Mesenchymal stem cell (in vitro differentiated cells and primary cell): ENCODE results near the gene CAPZA2.
"Not testable (repeated sequence)": the region's sequence is repeated elsewhere in the genome, so short reads cannot be mapped to it uniquely, and the experiment has no call there.

Source experiments
- DNase-seq: peaks from one replicate; pipeline ENCODE4 v3.0.0-alpha.2; 2013
- H2AFZ ChIP-seq: one replicate; pipeline ENCODE4 v1.6.1; 2013; ENCODE audit warnings: low read depth, mild to moderate bottlenecking, control low read depth, inconsistent platforms, low read length, moderate library complexity
- H2AK5ac ChIP-seq: 2 replicates; pipeline ENCODE4 v1.6.1; 2013; ENCODE audit warnings: low read length, moderate library complexity, mild to moderate bottlenecking, inconsistent platforms; ENCODE audit not compliant: severe bottlenecking
- H2BK120ac ChIP-seq: one replicate; pipeline ENCODE4 v1.6.1; 2013; ENCODE audit warnings: low read depth, mild to moderate bottlenecking, inconsistent platforms, low read length, moderate library complexity
- H2BK12ac ChIP-seq, 2 experiments: one replicate each; pipeline ENCODE4 v1.6.1; 2013; ENCODE audit warnings: inconsistent platforms in 2 of 2, low read length in 2 of 2, mild to moderate bottlenecking in 2 of 2, moderate library complexity in 2 of 2, control low read depth in 1 of 2
- H2BK15ac ChIP-seq: one replicate; pipeline ENCODE4 v1.6.1; 2013; ENCODE audit warnings: mild to moderate bottlenecking, low read depth, inconsistent platforms; ENCODE audit not compliant: poor library complexity, severe bottlenecking
- H2BK5ac ChIP-seq: 2 replicates; pipeline ENCODE4 v1.6.1; 2013; ENCODE audit warnings: low read depth, mild to moderate bottlenecking, low read length, control low read depth, inconsistent platforms; ENCODE audit not compliant: poor library complexity, severe bottlenecking
- H3K14ac ChIP-seq, 2 experiments: one replicate each; pipeline ENCODE4 v1.6.1; 2013; ENCODE audit warnings: inconsistent platforms in 2 of 2, low read length in 2 of 2, control low read depth in 1 of 2, mild to moderate bottlenecking in 1 of 2, moderate library complexity in 1 of 2
- H3K18ac ChIP-seq, 2 experiments: one replicate each; pipeline ENCODE4 v1.6.1; 2013; ENCODE audit warnings: inconsistent platforms in 2 of 2, low read length in 2 of 2, control low read depth in 1 of 2, low read depth in 1 of 2, mild to moderate bottlenecking in 1 of 2
- H3K23ac ChIP-seq, 2 experiments: one replicate each; pipeline ENCODE4 v1.6.1; 2013; ENCODE audit warnings: inconsistent platforms in 2 of 2, low read length in 2 of 2, mild to moderate bottlenecking in 2 of 2, moderate library complexity in 2 of 2, control low read depth in 1 of 2
- H3K27ac ChIP-seq: 2 replicates; pipeline ENCODE4 v1.5.1; 2013; ENCODE audit warnings: mild to moderate bottlenecking, moderate library complexity, low read length, control low read depth, inconsistent platforms; ENCODE audit not compliant: poor library complexity, severe bottlenecking
- H3K27me3 ChIP-seq, 2 experiments: 2 replicates each; pipeline versions ENCODE4 v1.6.1 to v1.7.0; 2013; ENCODE audit warnings: low read length in 2 of 2, mild to moderate bottlenecking in 2 of 2, moderate library complexity in 2 of 2, control low read depth in 1 of 2, inconsistent platforms in 1 of 2; ENCODE audit not compliant: control insufficient read depth in 1 of 2, insufficient read depth in 1 of 2
- H3K36me3 ChIP-seq, 2 experiments: 2 replicates each; pipeline versions ENCODE4 v1.6.1 to v1.7.0; 2013; ENCODE audit warnings: low read length in 2 of 2, control low read depth in 1 of 2, inconsistent platforms in 1 of 2, low read depth in 1 of 2, mild to moderate bottlenecking in 1 of 2; ENCODE audit not compliant: insufficient read depth in 2 of 2, control insufficient read depth in 1 of 2
- H3K4ac ChIP-seq, 2 experiments: one replicate each; pipeline ENCODE4 v1.6.1; 2013; ENCODE audit warnings: inconsistent platforms in 2 of 2, low read length in 2 of 2, mild to moderate bottlenecking in 2 of 2, moderate library complexity in 2 of 2, control low read depth in 1 of 2, low read depth in 1 of 2
- H3K4me1 ChIP-seq: 2 replicates; pipeline ENCODE4 v1.6.1; 2013; ENCODE audit warnings: low read depth, low read length, control low read depth; ENCODE audit not compliant: control insufficient read depth, insufficient read depth
- H3K4me2 ChIP-seq: 2 replicates; pipeline ENCODE4 v1.6.1; 2013; ENCODE audit warnings: low read length, mild to moderate bottlenecking, inconsistent platforms; ENCODE audit not compliant: poor library complexity, severe bottlenecking
- H3K4me3 ChIP-seq, 2 experiments: 2 replicates each; pipeline versions ENCODE4 v1.5.1 to v1.7.0; 2013; ENCODE audit warnings: low read length in 2 of 2, mild to moderate bottlenecking in 2 of 2, control low read depth in 1 of 2, low read depth in 1 of 2; ENCODE audit not compliant: insufficient read depth in 1 of 2
- H3K79me1 ChIP-seq: replicated peaks from 2 replicates; pipeline ENCODE4 v1.6.1; 2013; ENCODE audit warnings: mild to moderate bottlenecking, control low read depth, low read length, inconsistent platforms; ENCODE audit not compliant: poor library complexity, severe bottlenecking
- H3K9ac ChIP-seq: 2 replicates; pipeline ENCODE4 v1.7.0; 2013; ENCODE audit warnings: mild to moderate bottlenecking, low read length, moderate library complexity
- H3K9me3 ChIP-seq: 2 replicates; pipeline ENCODE4 v1.7.0; 2013; ENCODE audit warnings: mild to moderate bottlenecking, low read length; ENCODE audit not compliant: control insufficient read depth
- H4K8ac ChIP-seq: one replicate; pipeline ENCODE4 v1.6.1; 2013; ENCODE audit warnings: inconsistent platforms, mild to moderate bottlenecking, low read length, moderate library complexity
- H4K91ac ChIP-seq: one replicate; pipeline ENCODE4 v1.6.1; 2013; ENCODE audit warnings: mild to moderate bottlenecking, low read length, inconsistent platforms
- WGBS: methylation state at CpG from one replicate; pipeline ENCODE4 v1.1.7; 2013; ENCODE audit warnings: mixed read lengths; 5-methylcytosine and 5-hydroxymethylcytosine counted together

CAPZA2 gene

GRCh38 chr7:116957874-116958273, 95.5 kb downstream of the CAPZA2 start:
- no peak overlapping the region for H2BK120ac ChIP-seq
- no peak overlapping the region for H3K27ac ChIP-seq
- H3K23ac ChIP-seq, result no peak overlapping the region
- no peaks in the 10 kb centered on the region for H3K9me3 ChIP-seq
- H3K18ac ChIP-seq, result no peak overlapping the region
- no peak overlapping the region for H3K4ac ChIP-seq
- H2BK15ac ChIP-seq, result no peak overlapping the region
- WGBS, result 67% methylated on average over 1 of the region's 2 CpGs
- H2AFZ ChIP-seq, result no peak overlapping the region
- H4K91ac ChIP-seq, result no peak overlapping the region
- no peak overlapping the region for H2AK5ac ChIP-seq
- no peak overlapping the region for H3K4me3 ChIP-seq
- no peak overlapping the region for H3K4me2 ChIP-seq
- H4K8ac ChIP-seq, result peak overlapping the region; percentile 54
- H3K4me1 ChIP-seq, result peaks cover 4% of the 10 kb centered on the region
- no peak overlapping the region for H3K14ac ChIP-seq
- H2BK5ac ChIP-seq, result no peak overlapping the region
- no peaks in the 10 kb centered on the region for H3K27me3 ChIP-seq
- H3K36me3 ChIP-seq, result peaks cover 0 to 3% of the 10 kb centered on the region in 2 experiments
- peaks cover 18% of the 10 kb centered on the region for H3K79me1 ChIP-seq
- no peak overlapping the region for H2BK12ac ChIP-seq
- no peak for DNase-seq
- no peak overlapping the region for H3K9ac ChIP-seq

- not testable (repeated sequence) for H3K9me3 ChIP-seq, H4K8ac ChIP-seq, H3K23ac ChIP-seq, H3K4me3 ChIP-seq, H3K4me2 ChIP-seq, H4K91ac ChIP-seq, H3K27me3 ChIP-seq, H2BK5ac ChIP-seq, H3K9ac ChIP-seq, H3K27ac ChIP-seq, H2BK12ac ChIP-seq, H3K36me3 ChIP-seq, H2AFZ ChIP-seq, H2BK120ac ChIP-seq, H2AK5ac ChIP-seq, H2BK15ac ChIP-seq, H3K14ac ChIP-seq, H3K18ac ChIP-seq, H3K4me1 ChIP-seq, H3K4ac ChIP-seq, DNase-seq
- 97% methylated on average over 4 of the region's 4 CpGs for WGBS
- H3K79me1 ChIP-seq, result peaks cover 16% of the 10 kb centered on the region
These were observed 99.7 kb downstream of the CAPZA2 start for GRCh38 chr7:116961966-116962673.

GRCh38 chr7:116963234-116963633, 100.8 kb downstream of the CAPZA2 start:
- no peak overlapping the region for H3K14ac ChIP-seq
- no peak overlapping the region for H3K23ac ChIP-seq
- H2BK5ac ChIP-seq, result no peak overlapping the region
- peaks cover 2% of the 10 kb centered on the region for H3K4me1 ChIP-seq
- H3K9me3 ChIP-seq, result no peaks in the 10 kb centered on the region
- H2BK120ac ChIP-seq, result no peak overlapping the region
- no peak overlapping the region for H3K4ac ChIP-seq
- H2BK12ac ChIP-seq, result no peak overlapping the region
- no peak overlapping the region for H4K91ac ChIP-seq
- no peak overlapping the region for H2AFZ ChIP-seq
- H2BK15ac ChIP-seq, result no peak overlapping the region
- no peak overlapping the region for H3K4me2 ChIP-seq
- no peaks in the 10 kb centered on the region for H3K27me3 ChIP-seq
- no peak overlapping the region for H2AK5ac ChIP-seq
- H3K9ac ChIP-seq, result no peak overlapping the region
- H3K18ac ChIP-seq, result no peak overlapping the region
- H4K8ac ChIP-seq, result no peak overlapping the region
- peaks cover 0 to 3% of the 10 kb centered on the region in 2 experiments for H3K36me3 ChIP-seq
- H3K4me3 ChIP-seq, result no peak overlapping the region
- no peak overlapping the region for H3K27ac ChIP-seq
- DNase-seq, result no peak
- peaks cover 14% of the 10 kb centered on the region for H3K79me1 ChIP-seq

- H3K9ac ChIP-seq, result no peak overlapping the region
- no peak overlapping the region for H2AFZ ChIP-seq
- H3K23ac ChIP-seq, result no peak overlapping the region
- no peak overlapping the region for H3K27ac ChIP-seq
- H4K8ac ChIP-seq, result no peak overlapping the region
- H3K27me3 ChIP-seq, result no peaks in the 10 kb centered on the region
- no peak overlapping the region for H3K14ac ChIP-seq
- H4K91ac ChIP-seq, result no peak overlapping the region
- H3K4ac ChIP-seq, result no peak overlapping the region
- no peak overlapping the region for H2BK15ac ChIP-seq
- H2BK120ac ChIP-seq, result no peak overlapping the region
- DNase-seq, result no peak
- H3K4me2 ChIP-seq, result no peak overlapping the region
- H3K18ac ChIP-seq, result no peak overlapping the region
- peaks cover 2% of the 10 kb centered on the region for H3K4me1 ChIP-seq
- H3K36me3 ChIP-seq, result no peaks in the 10 kb centered on the region
- no peak overlapping the region for H2AK5ac ChIP-seq
- H3K9me3 ChIP-seq, result no peaks in the 10 kb centered on the region
- no peak overlapping the region for H2BK5ac ChIP-seq
- no peak overlapping the region for H3K4me3 ChIP-seq
- H3K79me1 ChIP-seq, result peaks cover 20% of the 10 kb centered on the region
- H2BK12ac ChIP-seq, result no peak overlapping the region
These were observed 104.2 kb downstream of the CAPZA2 start for GRCh38 chr7:116966601-116967000.
